Vagina (tissue), 2 donors: Measurements from ENCODE around the gene APBB2. TPM values are rescaled to one million over a fixed set of nuclear protein-coding genes. Genes with fewer than 3 reads are reported as not detected.

ENCODE experiments used
- DNase-seq, 2 donors: peaks; one replicate each; pipeline ENCODE4 v3.0.0-alpha.2; 2017; ENCODE audit errors: extremely low spot score in 2 of 2
- H3K27ac ChIP-seq: fragments of 200-600 bp; sonication (generic); one replicate; pipeline ENCODE4 v1.5.1; 2019
- H3K27me3 ChIP-seq: fragments of 200-600 bp; sonication (generic); one replicate; pipeline ENCODE4 v1.5.1; 2019
- H3K36me3 ChIP-seq, 2 donors: fragments of 200-600 bp; sonication (generic); one replicate each; pipeline ENCODE4 v1.5.1; 2017 to 2019
- H3K4me1 ChIP-seq: fragments of 200-600 bp; sonication (generic); one replicate; pipeline ENCODE4 v1.5.1; 2019
- H3K4me3 ChIP-seq, 2 donors: fragments of 200-600 bp; sonication (generic); 1 replicate in 1 of 2; 2 replicates in 1 of 2; pipeline ENCODE4 v1.5.1; 2016 to 2019
- H3K9me3 ChIP-seq: fragments of 200-600 bp; sonication (generic); one replicate; pipeline ENCODE4 v1.5.1; 2019
- CTCF ChIP-seq, 3 experiments: fragments of 450-650 bp in 2 of 3; fragments of 200-600 bp in 1 of 3; sonication (generic) in 1 of 3; IDR thresholded peaks; one replicate each; pipeline ENCODE4 v1.5.1; 2017 to 2019; ENCODE audit warnings: antibody characterized with exemption in 3 of 3, mild to moderate bottlenecking in 2 of 3, moderate library complexity in 2 of 3
- POLR2A ChIP-seq, 2 donors: fragments of 450-650 bp; IDR thresholded peaks; one replicate each; pipeline ENCODE4 v1.6.1; 2017; ENCODE audit warnings: antibody characterized with exemption in 2 of 2, mild to moderate bottlenecking in 2 of 2, moderate library complexity in 2 of 2
- POLR2AphosphoS5 ChIP-seq, 2 donors: sonication (generic); formaldehyde crosslinking; IDR thresholded peaks; one replicate each; pipeline ENCODE4 v1.9.0; 2017; ENCODE audit warnings: antibody characterized with exemption in 2 of 2, mild to moderate bottlenecking in 2 of 2, low read depth in 1 of 2; ENCODE audit not compliant: insufficient read depth in 1 of 2
- intact Hi-C: fragments of 100-400 bp; cut with DNase I; formaldehyde crosslinking; loops from one replicate; pipeline ENCODE4 v1.15.1; 2023
- total RNA-seq: library from RNA; depleted of rRNA; stranded (reverse); fragments of >200 nt; gene quantifications from one replicate; pipeline ENCODE4 v1.2.3, GENCODE V29; 2016

APBB2 gene
- total RNA-seq, 1 donor from 2014 or later = 68.8 TPM

GRCh38 chr4:41140410-41140809 is 73.9 kb downstream of the APBB2 start:
- Histone ChIP-seq H3K27me3 (no peaks in the 10 kb centered on the region), H3K36me3 (no peaks in the 10 kb centered on the region), H3K27ac (peak overlapping the region; percentile 34), H3K9me3 (no peaks in the 10 kb centered on the region), H3K4me1 (peaks cover 51% of the 10 kb centered on the region), H3K4me3 (no peak overlapping the region)
- TF ChIP-seq POLR2A (IDR thresholded peaks at IDR 0.05) (no peak), POLR2AphosphoS5 (IDR thresholded peaks at IDR 0.05; ENCODE audit: insufficient read depth in 1 of 2, low read depth in 1 of 2) (no peak), CTCF (IDR thresholded peaks at IDR 0.05) (no peak)
- DNase-seq = no peak
- intact Hi-C loops = no loop called here

GRCh38 chr4:41137879-41138278 is 76.5 kb downstream of the APBB2 start:
- H3K27me3 ChIP-seq = no peaks in the 10 kb centered on the region
- peaks cover 47% of the 10 kb centered on the region for H3K4me1 ChIP-seq
- no peak overlapping the region for H3K27ac ChIP-seq
- TF ChIP-seq POLR2A (IDR thresholded peaks at IDR 0.05) (no peak), POLR2AphosphoS5 (IDR thresholded peaks at IDR 0.05; ENCODE audit: insufficient read depth in 1 of 2, low read depth in 1 of 2) (no peak), CTCF (IDR thresholded peaks at IDR 0.05) (no peak)
- no peak overlapping the region for H3K4me3 ChIP-seq
- no peak for DNase-seq
- intact Hi-C loops = no loop called here
- H3K9me3 ChIP-seq = no peaks in the 10 kb centered on the region
- H3K36me3 ChIP-seq = no peaks in the 10 kb centered on the region

GRCh38 chr4:41136456-41136855 is 77.9 kb downstream of the APBB2 start:
- no peak for DNase-seq
- Histone ChIP-seq H3K9me3 (no peaks in the 10 kb centered on the region), H3K36me3 (no peaks in the 10 kb centered on the region), H3K4me3 (no peak overlapping the region), H3K4me1 (peaks cover 38% of the 10 kb centered on the region), H3K27ac (no peak overlapping the region), H3K27me3 (no peaks in the 10 kb centered on the region)
- intact Hi-C loops = no loop called here
- no peak for TF ChIP-seq POLR2AphosphoS5 (IDR thresholded peaks at IDR 0.05; ENCODE audit: insufficient read depth in 1 of 2, low read depth in 1 of 2)
- TF ChIP-seq CTCF (IDR thresholded peaks at IDR 0.05) = no peak
- TF ChIP-seq POLR2A (IDR thresholded peaks at IDR 0.05) = no peak

GRCh38 chr4:41135801-41136200 is 78.5 kb downstream of the APBB2 start:
- intact Hi-C loops = no loop called here
- Histone ChIP-seq H3K27ac (peak overlapping the region; percentile 15), H3K9me3 (no peaks in the 10 kb centered on the region), H3K27me3 (no peaks in the 10 kb centered on the region), H3K4me3 (no peak overlapping the region), H3K4me1 (peaks cover 33% of the 10 kb centered on the region), H3K36me3 (no peaks in the 10 kb centered on the region)
- no peak for DNase-seq
- no peak for TF ChIP-seq POLR2AphosphoS5 (IDR thresholded peaks at IDR 0.05; ENCODE audit: insufficient read depth in 1 of 2, low read depth in 1 of 2)
- no peak for TF ChIP-seq CTCF (IDR thresholded peaks at IDR 0.05)
- no peak for TF ChIP-seq POLR2A (IDR thresholded peaks at IDR 0.05)

- Histone ChIP-seq H3K9me3 (no peaks in the 10 kb centered on the region), H3K4me1 (peaks cover 33% of the 10 kb centered on the region), H3K36me3 (no peaks in the 10 kb centered on the region), H3K27ac (no peak overlapping the region), H3K4me3 (no peak overlapping the region), H3K27me3 (no peaks in the 10 kb centered on the region)
- no peak for DNase-seq
- intact Hi-C loops = no loop called here
- no peak for TF ChIP-seq POLR2A (IDR thresholded peaks at IDR 0.05)
- no peak for TF ChIP-seq POLR2AphosphoS5 (IDR thresholded peaks at IDR 0.05; ENCODE audit: insufficient read depth in 1 of 2, low read depth in 1 of 2)
- TF ChIP-seq CTCF (IDR thresholded peaks at IDR 0.05) = no peak
Observed at GRCh38 chr4:41134581-41134980, 79.8 kb downstream of the APBB2 start.
